Liver (tissue), 3 donors: ENCODE measurements around the gene GDF2.

Experiments
- CTCF ChIP-seq: fragments of 150-350 bp; IDR thresholded peaks from 2 replicates; pipeline ENCODE4 v1.5.1; 2017; ENCODE audit warnings: improper control_type of control experiment, low read depth, low read length; ENCODE audit not compliant: missing input control
- EGR1 ChIP-seq, 2 donors: IDR thresholded peaks; 2 replicates each; pipeline ENCODE4 v1.6.1; 2016 to 2018; ENCODE audit warnings: antibody characterized with exemption in 2 of 2, low read depth in 2 of 2
- FOXA1 ChIP-seq: IDR thresholded peaks from 2 replicates; pipeline ENCODE4 v1.6.1; 2016; ENCODE audit warnings: antibody characterized with exemption
- JUND ChIP-seq, 2 donors: IDR thresholded peaks; 2 replicates each; pipeline ENCODE4 v1.6.1; 2016; ENCODE audit warnings: antibody characterized with exemption in 2 of 2
- RAD21 ChIP-seq, 2 donors: IDR thresholded peaks; 2 replicates each; pipeline ENCODE4 v1.6.1; 2016; ENCODE audit warnings: antibody characterized with exemption in 2 of 2, mild to moderate bottlenecking in 2 of 2
- REST ChIP-seq: IDR thresholded peaks from 2 replicates; pipeline ENCODE4 v1.6.1; 2016; ENCODE audit warnings: antibody characterized with exemption, mild to moderate bottlenecking
- SP1 ChIP-seq: IDR thresholded peaks from 2 replicates; pipeline ENCODE4 v1.6.1; 2018; ENCODE audit warnings: antibody characterized with exemption, mild to moderate bottlenecking
- YY1 ChIP-seq: IDR thresholded peaks from 2 replicates; pipeline ENCODE4 v1.6.1; 2016; ENCODE audit warnings: antibody characterized with exemption, mild to moderate bottlenecking
- TF ChIP-seq, protein P1 (sequence below): IDR thresholded peaks from 2 replicates; pipeline ENCODE4 v1.6.1; 2016; ENCODE audit warnings: antibody characterized with exemption
- TF ChIP-seq, protein P2 (sequence below): IDR thresholded peaks from 2 replicates; pipeline ENCODE4 v1.6.1; 2016; ENCODE audit warnings: antibody characterized with exemption
- donor health status: healthy.
- donor health status: healthy.

DNA sequence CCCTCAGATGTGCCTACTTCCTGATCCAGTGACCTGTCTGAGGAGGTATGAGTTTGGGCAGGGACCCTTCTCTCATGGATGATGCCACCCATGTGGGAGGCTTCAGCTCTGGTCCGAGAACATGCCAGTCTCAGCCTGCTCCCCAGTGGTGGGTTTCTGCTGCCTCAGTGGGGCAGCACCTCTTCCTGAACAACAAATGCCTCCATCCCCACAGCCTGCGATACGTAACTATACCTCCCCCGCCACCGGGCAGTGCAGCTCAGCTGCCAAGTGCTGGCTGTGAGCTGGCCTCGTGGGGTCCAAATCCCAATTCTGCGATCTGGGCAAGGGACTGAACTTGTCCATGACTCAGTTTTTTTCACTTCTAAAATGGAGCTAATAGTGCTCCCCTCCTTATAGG lies 19.1 kb upstream of the GDF2 start:
- TF ChIP-seq CTCF (no peak), FOXA1 (no peak), JUND (IDR thresholded peaks at IDR 0.05) (no peak), YY1 (no peak), RAD21 (IDR thresholded peaks at IDR 0.05) (no peak), SP1 (no peak), EGR1 (IDR thresholded peaks at IDR 0.05; ENCODE audit: low read depth in 2 of 2) (no peak), REST (no peak)
- TF ChIP-seq, protein P1, sequence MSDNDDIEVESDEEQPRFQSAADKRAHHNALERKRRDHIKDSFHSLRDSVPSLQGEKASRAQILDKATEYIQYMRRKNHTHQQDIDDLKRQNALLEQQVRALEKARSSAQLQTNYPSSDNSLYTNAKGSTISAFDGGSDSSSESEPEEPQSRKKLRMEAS, result no peak
- TF ChIP-seq, protein P2, sequence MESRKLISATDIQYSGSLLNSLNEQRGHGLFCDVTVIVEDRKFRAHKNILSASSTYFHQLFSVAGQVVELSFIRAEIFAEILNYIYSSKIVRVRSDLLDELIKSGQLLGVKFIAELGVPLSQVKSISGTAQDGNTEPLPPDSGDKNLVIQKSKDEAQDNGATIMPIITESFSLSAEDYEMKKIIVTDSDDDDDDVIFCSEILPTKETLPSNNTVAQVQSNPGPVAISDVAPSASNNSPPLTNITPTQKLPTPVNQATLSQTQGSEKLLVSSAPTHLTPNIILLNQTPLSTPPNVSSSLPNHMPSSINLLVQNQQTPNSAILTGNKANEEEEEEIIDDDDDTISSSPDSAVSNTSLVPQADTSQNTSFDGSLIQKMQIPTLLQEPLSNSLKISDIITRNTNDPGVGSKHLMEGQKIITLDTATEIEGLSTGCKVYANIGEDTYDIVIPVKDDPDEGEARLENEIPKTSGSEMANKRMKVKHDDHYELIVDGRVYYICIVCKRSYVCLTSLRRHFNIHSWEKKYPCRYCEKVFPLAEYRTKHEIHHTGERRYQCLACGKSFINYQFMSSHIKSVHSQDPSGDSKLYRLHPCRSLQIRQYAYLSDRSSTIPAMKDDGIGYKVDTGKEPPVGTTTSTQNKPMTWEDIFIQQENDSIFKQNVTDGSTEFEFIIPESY, result no peak
